Smooth muscle cell (in vitro differentiated cells): ENCODE results near the gene CAMTA1. TPM values are rescaled to one million over a fixed set of nuclear protein-coding genes. Genes with fewer than 3 reads are reported as not detected.
A peak's percentile ranks its signal among the peaks of the same experiment; 100 is the strongest.

Experiments
- DNase-seq: peaks from one replicate; lab custom pipeline; 2025; ENCODE audit not compliant: unreplicated experiment; lab: John Stamatoyannopoulos, UW
- H2AFZ ChIP-seq: fragments of 200-600 bp; sonication (generic); 2 replicates; pipeline ENCODE4 v1.6.0; 2016; ENCODE audit warnings: antibody characterized with exemption, low read depth, mild to moderate bottlenecking
- H3F3A ChIP-seq: fragments of 200-600 bp; sonication (generic); 2 replicates; pipeline ENCODE4 v1.6.0; 2017; ENCODE audit warnings: antibody characterized with exemption, low read depth
- H3K27ac ChIP-seq: fragments of 200-600 bp; sonication (generic); 2 replicates; pipeline ENCODE4 v1.5.1; 2016; ENCODE audit warnings: low read depth, mild to moderate bottlenecking
- H3K27me3 ChIP-seq: fragments of 200-600 bp; sonication (generic); 2 replicates; pipeline ENCODE4 v1.6.1; 2016; ENCODE audit warnings: low read depth, mild to moderate bottlenecking
- H3K36me3 ChIP-seq: fragments of 200-600 bp; sonication (generic); 2 replicates; pipeline ENCODE4 v1.5.1; 2016; ENCODE audit warnings: low read depth
- H3K4me1 ChIP-seq: fragments of 200-600 bp; sonication (generic); 2 replicates; pipeline ENCODE4 v1.5.1; 2016; ENCODE audit warnings: low read depth
- H3K4me2 ChIP-seq: fragments of 200-600 bp; sonication (generic); 2 replicates; pipeline ENCODE4 v1.6.0; 2016; ENCODE audit warnings: mild to moderate bottlenecking
- H3K4me3 ChIP-seq: fragments of 200-600 bp; sonication (generic); 2 replicates; pipeline ENCODE4 v1.5.1; 2016; ENCODE audit warnings: mild to moderate bottlenecking
- H3K79me2 ChIP-seq: fragments of 200-600 bp; sonication (generic); 2 replicates; pipeline ENCODE4 v1.6.0; 2016; ENCODE audit warnings: low read depth, mild to moderate bottlenecking
- H3K9ac ChIP-seq: fragments of 200-600 bp; sonication (generic); 2 replicates; pipeline ENCODE4 v1.6.0; 2016; ENCODE audit warnings: low read depth
- H3K9me3 ChIP-seq: fragments of 200-600 bp; sonication (generic); replicated peaks from 2 replicates; pipeline ENCODE4 v1.5.1; 2016; ENCODE audit warnings: low read depth
- H4K20me1 ChIP-seq: fragments of 200-600 bp; sonication (generic); 2 replicates; pipeline ENCODE4 v1.6.0; 2016; ENCODE audit warnings: low read depth
- CTCF ChIP-seq: fragments of 200-600 bp; sonication (generic); IDR thresholded peaks from 2 replicates; pipeline ENCODE4 v1.5.1; 2017; ENCODE audit warnings: borderline replicate concordance, mild to moderate bottlenecking, antibody characterized with exemption; ENCODE audit not compliant: insufficient read depth, poor library complexity, severe bottlenecking
- WGBS: methylation state at CpG from one replicate; pipeline ENCODE4 v1.1.7; 2016; ENCODE audit warnings: low lambda C conversion rate; 5-methylcytosine and 5-hydroxymethylcytosine counted together
- polyA plus RNA-seq: library from polyadenylated mRNA; unstranded; fragments of >200 nt; fragmentation: Nextera tagmentation; extraction: Ambion mirVana; gene quantifications from 2 replicates; pipeline ENCODE4 v1.2.1, GENCODE V29; 2016
- total RNA-seq: library from RNA; depleted of rRNA; stranded (reverse); fragments of >200 nt; gene quantifications from 2 replicates; pipeline ENCODE4 v1.2.3, GENCODE V29; 2014

CAMTA1 gene
- total and polyA plus RNA-seq, 2 experiments from 2014 or later = 139 to 145 TPM

GRCh38 chr1:7615138-7615537 is 829.9 kb downstream of the CAMTA1 start:
- no peaks in the 10 kb centered on the region for H3K79me2 ChIP-seq
- DNase-seq = no peak
- no peak overlapping the region for H2AFZ ChIP-seq
- H3K9ac ChIP-seq = no peak overlapping the region
- no peak for TF ChIP-seq CTCF
- no peak overlapping the region for H3K27ac ChIP-seq
- no peak overlapping the region for H3K4me3 ChIP-seq
- no peaks in the 10 kb centered on the region for H3K4me1 ChIP-seq
- H3K9me3 ChIP-seq = no peaks in the 10 kb centered on the region
- 90% methylated on average over 5 of the region's 5 CpGs for WGBS
- no peaks in the 10 kb centered on the region for H4K20me1 ChIP-seq
- no peaks in the 10 kb centered on the region for H3F3A ChIP-seq
- H3K4me2 ChIP-seq = no peak overlapping the region
- H3K36me3 ChIP-seq = no peaks in the 10 kb centered on the region
- no peaks in the 10 kb centered on the region for H3K27me3 ChIP-seq

GRCh38 chr1:7616076-7616832 is 831.0 kb downstream of the CAMTA1 start:
- no peak for TF ChIP-seq CTCF
- H3K9me3 ChIP-seq = no peaks in the 10 kb centered on the region
- no peak overlapping the region for H3K4me2 ChIP-seq
- H3K27me3 ChIP-seq = no peaks in the 10 kb centered on the region
- H3K79me2 ChIP-seq = no peaks in the 10 kb centered on the region
- H3K4me1 ChIP-seq = no peaks in the 10 kb centered on the region
- DNase-seq = peak; percentile 22
- H2AFZ ChIP-seq = no peak overlapping the region
- no peak overlapping the region for H3K4me3 ChIP-seq
- no peak overlapping the region for H3K9ac ChIP-seq
- no peak overlapping the region for H3K27ac ChIP-seq
- 38% methylated on average over 14 of the region's 14 CpGs for WGBS
- H4K20me1 ChIP-seq = no peaks in the 10 kb centered on the region
- H3K36me3 ChIP-seq = no peaks in the 10 kb centered on the region
- no peaks in the 10 kb centered on the region for H3F3A ChIP-seq

GRCh38 chr1:7616953-7617352 is 831.7 kb downstream of the CAMTA1 start:
- no peaks in the 10 kb centered on the region for H3K79me2 ChIP-seq
- H4K20me1 ChIP-seq = no peaks in the 10 kb centered on the region
- H3F3A ChIP-seq = no peaks in the 10 kb centered on the region
- DNase-seq = no peak
- no peaks in the 10 kb centered on the region for H3K36me3 ChIP-seq
- no peak for TF ChIP-seq CTCF
- H3K27me3 ChIP-seq = no peaks in the 10 kb centered on the region
- H3K9me3 ChIP-seq = no peaks in the 10 kb centered on the region
- H3K4me3 ChIP-seq = no peak overlapping the region
- no peak overlapping the region for H3K27ac ChIP-seq
- no peak overlapping the region for H2AFZ ChIP-seq
- H3K4me2 ChIP-seq = no peak overlapping the region
- no peak overlapping the region for H3K9ac ChIP-seq
- H3K4me1 ChIP-seq = no peaks in the 10 kb centered on the region
- 77% methylated on average over 10 of the region's 10 CpGs for whole genome bisulfite sequencing

GRCh38 chr1:7617826-7618225 is 832.6 kb downstream of the CAMTA1 start:
- H3K27me3 ChIP-seq = no peaks in the 10 kb centered on the region
- H3K9ac ChIP-seq = no peak overlapping the region
- no peak overlapping the region for H2AFZ ChIP-seq
- H4K20me1 ChIP-seq = no peaks in the 10 kb centered on the region
- no peak overlapping the region for H3K4me3 ChIP-seq
- no peaks in the 10 kb centered on the region for H3K36me3 ChIP-seq
- no peak for DNase-seq
- no peaks in the 10 kb centered on the region for H3F3A ChIP-seq
- H3K4me2 ChIP-seq = no peak overlapping the region
- H3K4me1 ChIP-seq = no peaks in the 10 kb centered on the region
- no peak for TF ChIP-seq CTCF
- 88% methylated on average over 3 of the region's 3 CpGs for WGBS
- no peaks in the 10 kb centered on the region for H3K79me2 ChIP-seq
- H3K9me3 ChIP-seq = no peaks in the 10 kb centered on the region
- H3K27ac ChIP-seq = no peak overlapping the region
